ENCODE results near the gene CBARP. TPM values are rescaled to one million over a fixed set of nuclear protein-coding genes. Genes with fewer than 3 reads are reported as not detected.

The CBARP gene
- total RNA-seq, 1 donor: 0.27 TPM

GRCh38 chr19:1275976-1276627 is 38.3 kb upstream of the CBARP start:
- DNase-seq (ENCODE audit: low read depth in 2 of 3, low spot score in 2 of 3): no peak

GRCh38 chr19:1275260-1275975 is 37.6 kb upstream of the CBARP start, which contains the start of gene FAM174C:
Gene FAM174C, plus strand, starts transcription at chr19:1275530. Its CDS starts 20 bp downstream, at chr19:1275550.
- peak; percentile 95 to 98 (median 98) for DNase-seq (ENCODE audit: low read depth in 2 of 3, low spot score in 2 of 3)

- no peak for DNase-seq (ENCODE audit: low read depth in 2 of 3, low spot score in 2 of 3)
Measured at GRCh38 chr19:1274852-1275259, 37.1 kb upstream of the CBARP start.

- no peak for DNase-seq (ENCODE audit: low read depth in 2 of 3, low spot score in 2 of 3)
Measured at GRCh38 chr19:1274081-1274851, 36.5 kb upstream of the CBARP start.

GRCh38 chr19:1273263-1274041 is 35.6 kb upstream of the CBARP start:
- DNase-seq (ENCODE audit: low read depth in 2 of 3, low spot score in 2 of 3): no peak

- no peak for DNase-seq (ENCODE audit: low read depth in 2 of 3, low spot score in 2 of 3)
Measured at GRCh38 chr19:1272423-1273262, 34.8 kb upstream of the CBARP start.

GRCh38 chr19:1271528-1272422 is 34.0 kb upstream of the CBARP start:
- no peak for DNase-seq (ENCODE audit: low read depth in 2 of 3, low spot score in 2 of 3)

- DNase-seq (ENCODE audit: low read depth in 2 of 3, low spot score in 2 of 3): no peak
Measured at GRCh38 chr19:1270854-1271527, 33.2 kb upstream of the CBARP start.

- no peak for DNase-seq (ENCODE audit: low read depth in 2 of 3, low spot score in 2 of 3)
Measured at GRCh38 chr19:1270213-1270853, 32.5 kb upstream of the CBARP start.

GRCh38 chr19:1269478-1270212 is 31.8 kb upstream of the CBARP start:
- DNase-seq (ENCODE audit: low read depth in 2 of 3, low spot score in 2 of 3): peak; percentile 77 to 87 (median 79)

- peak; percentile 96 to 99 (median 98) for DNase-seq (ENCODE audit: low read depth in 2 of 3, low spot score in 2 of 3)
Measured at GRCh38 chr19:1269065-1269477, 31.3 kb upstream of the CBARP start, which contains the start of gene CIRBP. Gene CIRBP, plus strand, starts transcription at chr19:1269332. Its CDS starts 1,602 bp downstream, at chr19:1270934.

GRCh38 chr19:1268226-1269064 is 30.6 kb upstream of the CBARP start:
- no peak for DNase-seq (ENCODE audit: low read depth in 2 of 3, low spot score in 2 of 3)

GRCh38 chr19:1267477-1268225 is 29.8 kb upstream of the CBARP start:
- DNase-seq (ENCODE audit: low read depth in 2 of 3, low spot score in 2 of 3): no peak

- DNase-seq (ENCODE audit: low read depth in 2 of 3, low spot score in 2 of 3): peak in 2 of 3 donors; percentile 57 to 73
Measured at GRCh38 chr19:1266916-1267476, 29.2 kb upstream of the CBARP start.
